HepG2 (cell line): ENCODE data around the gene SMC6. TPM values are rescaled to one million over a fixed set of nuclear protein-coding genes. Genes with fewer than 3 reads are reported as not detected.

Source experiments
- ATAC-seq: fragments of 200-7000 bp; cut with Tn5 transposase; 3 replicates; pipeline ENCODE4 v1.9.1; 2020; ENCODE audit warnings: mild to moderate bottlenecking, moderate library complexity
- BruUV-seq: library from RNA; stranded (reverse); fragments of 400-500 nt; replicated peaks from 2 replicates; lab custom pipeline; 2021; lab: Mats Ljungman, UMichigan
- CTCF ChIA-PET: fragments of 300-600 bp; formaldehyde crosslinking; extraction: SDS; loops from one replicate; lab custom pipeline; 2021; ENCODE audit warnings: low total read pairs, inconsistent platforms, low intra/inter-chr PET ratio; lab: Yijun Ruan, JAX
- POLR2A ChIA-PET: fragments of 350-600 bp; sonication (Branson Sonifier 250); formaldehyde crosslinking; loops from one replicate; lab custom pipeline; 2020; ENCODE audit warnings: antibody characterized with exemption, inconsistent platforms; lab: Yijun Ruan, JAX
- DNase-seq: peaks from one replicate; pipeline ENCODE4 v3.0.0-alpha.2; 2015; ENCODE audit warnings: low spot score
- FAIRE-seq: peaks from 3 replicates; lab custom pipeline; 2011; peaks lifted over from hg19 to GRCh38; lab: Jason Lieb, UNC
- H2AFZ ChIP-seq: one replicate; pipeline ENCODE4 v1.6.1; 2011; ENCODE audit warnings: low read length, inconsistent platforms
- H3K27ac ChIP-seq: fragments of 300-600 bp; 3 replicates; pipeline ENCODE4 v1.8.0; 2011; ENCODE audit warnings: mixed run types, mild to moderate bottlenecking, mixed read lengths, low read length, inconsistent platforms; ENCODE audit not compliant: insufficient read depth; ENCODE audit errors: extremely low read length
- H3K27me3 ChIP-seq, 2 experiments: fragments of 200-600 bp in 1 of 2; 2 replicates in 1 of 2; 3 replicates in 1 of 2; pipeline versions ENCODE4 v1.6.0 to v1.8.0; 2011; ENCODE audit warnings: low read length in 2 of 2, mild to moderate bottlenecking in 2 of 2, moderate library complexity in 2 of 2, inconsistent platforms in 1 of 2; ENCODE audit not compliant: insufficient read depth in 2 of 2, control insufficient read depth in 1 of 2
- H3K36me3 ChIP-seq, 2 experiments: fragments of 200-600 bp in 1 of 2; replicated peaks in 1 of 2; 2 replicates in 1 of 2; 3 replicates in 1 of 2; pipeline versions ENCODE4 v1.5.1 to v1.8.0; 2011; ENCODE audit warnings: low read length in 2 of 2, inconsistent platforms in 1 of 2; ENCODE audit not compliant: insufficient read depth in 2 of 2, control insufficient read depth in 1 of 2
- H3K4me1 ChIP-seq: 2 replicates; pipeline ENCODE4 v1.5.1; 2012; ENCODE audit warnings: low read length, inconsistent platforms; ENCODE audit not compliant: insufficient read depth
- H3K4me2 ChIP-seq: 2 replicates; pipeline ENCODE4 v1.6.0; 2011; ENCODE audit warnings: low read depth, low read length, inconsistent platforms
- H3K4me3 ChIP-seq, 3 experiments: fragments of 200-600 bp in 1 of 3; sonication (generic), shearing (Covaris generic) in 1 of 3; replicated peaks in 1 of 3; 2 replicates each; pipeline ENCODE4 v1.5.1; 2011 to 2016; ENCODE audit warnings: low read length in 3 of 3, inconsistent platforms in 2 of 3, low read depth in 2 of 3, mild to moderate bottlenecking in 2 of 3, control low read depth in 1 of 3, mixed read lengths in 1 of 3; ENCODE audit not compliant: insufficient read depth in 1 of 3
- H3K79me2 ChIP-seq: one replicate; pipeline ENCODE4 v1.6.1; 2011; ENCODE audit warnings: low read length, inconsistent platforms; ENCODE audit not compliant: insufficient read depth
- H3K9ac ChIP-seq: 2 replicates; pipeline ENCODE4 v1.6.0; 2011; ENCODE audit warnings: mild to moderate bottlenecking, low read depth, low read length, inconsistent platforms; ENCODE audit not compliant: insufficient read depth
- H3K9me3 ChIP-seq: 2 replicates; pipeline ENCODE4 v1.5.1; 2012; ENCODE audit warnings: mild to moderate bottlenecking, low read length
- H4K20me1 ChIP-seq: 2 replicates; pipeline ENCODE4 v1.6.0; 2011; ENCODE audit warnings: inconsistent platforms, mild to moderate bottlenecking, low read length, moderate library complexity; ENCODE audit not compliant: insufficient read depth
- ARNT ChIP-seq: fragments of 450-650 bp; IDR thresholded peaks from 2 replicates; pipeline ENCODE4 v1.6.1; 2017
- CBX2 ChIP-seq, 2 experiments: fragments of 200-600 bp in 1 of 2; sonication (generic); formaldehyde crosslinking in 1 of 2; IDR thresholded peaks; 2 replicates each; pipeline versions ENCODE4 v1.7.0 to v1.8.1; 2018 to 2022; ENCODE audit warnings: low read depth in 2 of 2, low read length in 1 of 2, mild to moderate bottlenecking in 1 of 2, missing genetic modification reagents in 1 of 2
- EED ChIP-seq: sonication (generic); formaldehyde crosslinking; IDR thresholded peaks from 2 replicates; pipeline ENCODE4 v1.5.0; 2020; ENCODE audit warnings: mild to moderate bottlenecking, missing genetic modification reagents
- KMT2A ChIP-seq: sonication (generic); formaldehyde crosslinking; IDR thresholded peaks from 2 replicates; pipeline ENCODE4 v1.4.0; 2020; ENCODE audit warnings: missing genetic modification reagents
- PAX8 ChIP-seq: sonication (generic); formaldehyde crosslinking; IDR thresholded peaks from 2 replicates; pipeline ENCODE4 v1.8.0; 2022; ENCODE audit warnings: mild to moderate bottlenecking, missing genetic modification reagents, borderline replicate concordance
- RERE ChIP-seq: IDR thresholded peaks from 2 replicates; pipeline ENCODE4 v1.6.1; 2016; ENCODE audit warnings: low read depth, missing genetic modification reagents, missing compliant biosample characterization
- SATB2 ChIP-seq: sonication (generic); formaldehyde crosslinking; IDR thresholded peaks from 2 replicates; pipeline ENCODE4 v1.5.0; 2020; ENCODE audit warnings: missing genetic modification reagents
- SETDB1 ChIP-seq: sonication (generic); formaldehyde crosslinking; IDR thresholded peaks from 2 replicates; pipeline ENCODE4 v1.5.1; 2020; ENCODE audit warnings: missing genetic modification reagents, mild to moderate bottlenecking, borderline replicate concordance
- TCF7L2 ChIP-seq: IDR thresholded peaks from 2 replicates; pipeline ENCODE4 v1.6.1; 2011; ENCODE audit warnings: mild to moderate bottlenecking, low read depth, low read length, moderate library complexity
- ZBTB7A ChIP-seq: sonication (generic); formaldehyde crosslinking; IDR thresholded peaks from 2 replicates; pipeline ENCODE4 v1.8.0; 2022; ENCODE audit warnings: mild to moderate bottlenecking, missing genetic modification reagents
- ZFP37 ChIP-seq: sonication (generic); formaldehyde crosslinking; IDR thresholded peaks from 2 replicates; pipeline ENCODE4 v1.4.0; 2020; ENCODE audit warnings: missing genetic modification reagents, borderline replicate concordance
- ZNF160 ChIP-seq: sonication (generic); formaldehyde crosslinking; IDR thresholded peaks from 2 replicates; pipeline ENCODE4 v1.8.0; 2022; ENCODE audit warnings: mild to moderate bottlenecking, inconsistent platforms, missing genetic modification reagents
- ZNF263 ChIP-seq: sonication (generic); formaldehyde crosslinking; IDR thresholded peaks from 2 replicates; pipeline ENCODE4 v1.4.0; 2020; ENCODE audit warnings: missing genetic modification reagents
- WGBS: methylation state at CpG from one replicate; pipeline ENCODE4 v1.1.6; 2017; ENCODE audit warnings: low lambda C conversion rate; 5-methylcytosine and 5-hydroxymethylcytosine counted together
- in situ Hi-C: cut with HindIII; loops from 2 replicates; pipeline ENCODE4 v1.10.0; 2017; ENCODE audit warnings: low pct_unique_long_range_greater_than_20kb; ENCODE audit not compliant: extremely low pct_ligation_motif_present
- intact Hi-C: fragments of 100-400 bp; cut with micrococcal nuclease; formaldehyde crosslinking; loops from one replicate; pipeline ENCODE4 v1.10.0; 2022; ENCODE audit not compliant: unreplicated experiment
- polyA plus RNA-seq, 8 experiments: library from polyadenylated mRNA; depleted of rRNA in 3 of 8; stranded (reverse) in 7 of 8; unstranded in 1 of 8; fragments of >200 nt; fragmentation: Illumina TruSeq in 4 of 8; extraction: Trizol in 4 of 8; gene quantifications; 2 replicates each; pipeline versions ENCODE4 v1.2.1 to v1.2.3, GENCODE V29; 2011 to 2016; ENCODE audit warnings: low read depth in 4 of 8, missing spikeins in 1 of 8, mixed read lengths in 1 of 8; ENCODE audit not compliant: insufficient read depth in 1 of 8
- total RNA-seq, 5 experiments: library from RNA; depleted of rRNA; stranded (reverse); fragments of >200 nt; fragmentation: Illumina TruSeq; extraction: Trizol; gene quantifications; 2 replicates each; pipeline ENCODE4 v1.2.3, GENCODE V29; 2016; ENCODE audit warnings: low read depth in 1 of 5

The SMC6 gene
- total and polyA plus RNA-seq, 2 of the 13 experiments (the other 11 are each of a cell fraction or from before 2014, with no cell fraction given) = 18.9 to 55.3 TPM

DNA sequence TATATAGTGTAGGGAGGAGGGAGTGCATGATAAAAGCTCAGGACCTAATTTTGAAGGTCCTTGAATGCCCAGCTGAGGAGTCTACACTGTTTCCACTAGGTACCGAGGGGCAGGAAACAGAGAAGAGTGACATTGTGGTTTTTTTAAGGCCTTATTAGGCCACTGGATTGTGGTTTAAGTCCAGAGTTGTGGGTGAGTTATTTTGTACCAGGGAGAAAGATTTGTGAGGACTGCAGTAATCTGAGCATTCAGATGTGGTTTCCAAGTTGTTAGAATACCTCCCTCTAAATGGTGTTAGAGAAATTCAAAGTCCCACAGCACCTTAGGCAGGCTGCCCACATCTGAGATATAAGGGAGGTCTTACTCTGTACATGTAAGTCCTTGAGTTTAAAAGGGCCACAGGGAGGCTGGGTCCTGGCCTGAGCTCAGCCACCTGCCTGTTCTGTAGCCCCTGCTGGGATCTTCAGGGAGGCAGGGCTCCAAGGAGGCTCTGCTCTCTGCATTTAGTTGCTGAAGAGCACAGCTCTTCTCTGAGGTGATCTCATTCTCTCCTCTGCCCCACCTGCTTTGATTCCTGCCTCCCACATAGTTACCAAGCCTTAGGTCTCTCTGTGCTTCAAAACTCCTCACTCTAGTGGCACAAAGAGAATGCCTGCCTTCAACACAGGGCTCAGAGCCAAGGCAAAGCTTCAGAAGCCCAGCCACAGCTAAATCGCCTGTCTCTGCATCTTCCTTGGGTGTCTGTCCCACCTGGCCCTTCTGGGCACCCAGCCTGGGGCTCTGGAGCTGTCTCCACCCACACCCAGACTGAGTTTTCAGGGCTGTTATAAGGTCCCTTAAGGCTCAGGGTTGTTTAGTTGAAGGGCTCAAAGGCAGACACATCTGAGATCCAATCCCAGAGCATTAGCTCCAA is 125.0 kb downstream of the SMC6 start:
- POLR2A ChIA-PET = no interaction called here
- intact Hi-C loops (no loop called here), in situ Hi-C loops (no loop called here)
- Histone ChIP-seq H3K9ac (no peak overlapping the region), H3K27ac (no peak overlapping the region), H3K4me2 (no peak overlapping the region), H3K4me3 (no peak overlapping the region), H3K27me3 (no peaks in the 10 kb centered on the region), H3K79me2 (no peaks in the 10 kb centered on the region), H3K36me3 (peaks cover 10 to 17% of the 10 kb centered on the region in 2 experiments; a peak in 4 of 5 replicates), H3K9me3 (no peaks in the 10 kb centered on the region), H3K4me1 (no peaks in the 10 kb centered on the region), H2AFZ (no peak overlapping the region), H4K20me1 (no peaks in the 10 kb centered on the region)
- CTCF ChIA-PET = no interaction called here
- BruUV-seq = no TSS peak
- ATAC-seq (no peak; the same call in 2 of the 3 replicates), FAIRE-seq (no peak), DNase-seq (no peak)
- no peak for TF ChIP-seq ZFP37 (CRISPR knock-in tag)
- TF ChIP-seq PAX8 (CRISPR knock-in tag) = no peak
- no peak for TF ChIP-seq EED (CRISPR knock-in tag)
- TF ChIP-seq ARNT = no peak
- TF ChIP-seq SATB2 (CRISPR knock-in tag) = no peak
- no peak for TF ChIP-seq ZNF160
- no peak for TF ChIP-seq ZBTB7A (CRISPR knock-in tag)
- no peak for TF ChIP-seq CBX2 (IDR thresholded peaks at IDR 0.05; ENCODE audit: low read depth, low read length)
- no peak for TF ChIP-seq CBX2 (CRISPR knock-in tag; IDR thresholded peaks at IDR 0.05; ENCODE audit: low read depth)
- WGBS = 85% methylated on average over 2 of the region's 2 CpGs

- POLR2A ChIA-PET = no interaction called here
- TF ChIP-seq SETDB1 (CRISPR knock-in tag) (no peak), RERE (CRISPR knock-in tag) (no peak), ZNF263 (CRISPR knock-in tag) (no peak), KMT2A (no peak), TCF7L2 (no peak)
Measured at GRCh38 chr2:17627434-17627833, 126.2 kb downstream of the SMC6 start.

More at GRCh38 chr2:17627434-17627833, 126.2 kb downstream of the SMC6 start:
- Histone ChIP-seq H3K79me2 (no peaks in the 10 kb centered on the region), H3K4me3 (no peak overlapping the region), H3K36me3 (peaks cover 10 to 20% of the 10 kb centered on the region in 2 experiments; a peak in 4 of 5 replicates), H3K9ac (no peak overlapping the region), H3K4me2 (no peak overlapping the region), H3K27me3 (no peaks in the 10 kb centered on the region), H4K20me1 (no peaks in the 10 kb centered on the region), H3K27ac (no peak overlapping the region), H3K9me3 (no peaks in the 10 kb centered on the region), H2AFZ (no peak overlapping the region), H3K4me1 (no peaks in the 10 kb centered on the region)
- ATAC-seq (no peak), DNase-seq (no peak), FAIRE-seq (peak; percentile 15)
- in situ Hi-C loops = no loop called here
- no TSS peak for BruUV-seq
- intact Hi-C loops = no loop called here
- CTCF ChIA-PET = no interaction called here
- WGBS = 93% methylated on average over 2 of the region's 2 CpGs
